B cell (primary cell): ENCODE results near the gene GGCT. TPM values are rescaled to one million over a fixed set of nuclear protein-coding genes. Genes with fewer than 3 reads are reported as not detected.

Experiments used
- ATAC-seq: fragments of 200-7000 bp; cut with Tn5 transposase; one replicate; pipeline ENCODE4 v1.10.0; 2021; ENCODE audit warnings: low read depth, mild to moderate bottlenecking, moderate number of reproducible peaks, moderate library complexity
- CTCF ChIA-PET: fragments of 350-600 bp; sonication (Branson Sonifier 250); formaldehyde crosslinking; loops from one replicate; lab custom pipeline; 2021; ENCODE audit warnings: antibody characterized with exemption, inconsistent platforms; lab: Charles Lee
- POLR2A ChIA-PET: fragments of 350-600 bp; sonication (Branson Sonifier 250); formaldehyde crosslinking; loops from one replicate; lab custom pipeline; 2021; ENCODE audit warnings: antibody characterized with exemption; lab: Charles Lee
- DNase-seq: peaks from one replicate; pipeline ENCODE4 v3.0.0; 2013
- H2AFZ ChIP-seq: 2 replicates; pipeline ENCODE4 v1.6.1; 2012; ENCODE audit warnings: mild to moderate bottlenecking, low read depth, low read length; ENCODE audit not compliant: insufficient read depth, poor library complexity, severe bottlenecking
- H3K27ac ChIP-seq, 2 donors: 1 replicate in 1 of 2; 2 replicates in 1 of 2; pipeline ENCODE4 v1.5.1; 2012 to 2013; ENCODE audit warnings: low read length in 2 of 2, mild to moderate bottlenecking in 2 of 2, moderate library complexity in 1 of 2
- H3K27me3 ChIP-seq, 4 experiments: fragments of 200-600 bp in 1 of 4; sonication (generic) in 1 of 4; replicated peaks in 1 of 4; 1 replicate in 2 of 4; 2 replicates in 2 of 4; pipeline versions ENCODE4 v1.6.1 to v1.7.0; 2013 to 2016; ENCODE audit warnings: low read length in 3 of 4, mild to moderate bottlenecking in 2 of 4, mixed read lengths in 1 of 4, moderate library complexity in 1 of 4; ENCODE audit not compliant: insufficient read depth in 4 of 4, control insufficient read depth in 3 of 4; ENCODE audit errors: control extremely low read depth in 1 of 4
- H3K36me3 ChIP-seq, 2 experiments: replicated peaks in 1 of 2; 1 replicate in 1 of 2; 2 replicates in 1 of 2; pipeline versions ENCODE4 v1.6.1 to v1.7.1; 2013; ENCODE audit warnings: low read length in 1 of 2; ENCODE audit not compliant: insufficient read depth in 2 of 2, control insufficient read depth in 1 of 2; ENCODE audit errors: control extremely low read depth in 1 of 2, extremely low read depth in 1 of 2
- H3K4me1 ChIP-seq, 2 donors: fragments of 200-600 bp in 1 of 2; sonication (generic) in 1 of 2; 1 replicate in 1 of 2; 2 replicates in 1 of 2; pipeline versions ENCODE4 v1.5.1 to v1.6.1; 2013 to 2017; ENCODE audit warnings: low read length in 2 of 2; ENCODE audit not compliant: control insufficient read depth in 2 of 2, insufficient read depth in 2 of 2
- H3K4me2 ChIP-seq: replicated peaks from 2 replicates; pipeline ENCODE3; 2012; ENCODE audit warnings: mild to moderate bottlenecking, low read depth, low read length; ENCODE audit not compliant: poor library complexity, severe bottlenecking
- H3K4me3 ChIP-seq, 5 experiments: fragments of 200-600 bp in 1 of 5; sonication (generic) in 1 of 5; 1 replicate in 3 of 5; 2 replicates in 2 of 5; pipeline versions ENCODE4 v1.5.1 to v1.7.0; 2011 to 2016; ENCODE audit warnings: low read length in 4 of 5, mild to moderate bottlenecking in 4 of 5, low read depth in 2 of 5, control low read depth in 1 of 5, moderate library complexity in 1 of 5; ENCODE audit not compliant: insufficient read depth in 1 of 5; ENCODE audit errors: control extremely low read depth in 1 of 5, extremely low read depth in 1 of 5
- H3K79me2 ChIP-seq: fragments of 200-600 bp; sonication (generic); one replicate; pipeline ENCODE4 v1.6.0; 2016; ENCODE audit warnings: low read length; ENCODE audit not compliant: control insufficient read depth, insufficient read depth
- H3K9ac ChIP-seq: fragments of 200-600 bp; sonication (generic); 2 replicates; pipeline ENCODE4 v1.6.1; 2017; ENCODE audit warnings: mild to moderate bottlenecking, low read length, moderate library complexity
- H3K9me3 ChIP-seq, 3 donors: one replicate each; pipeline versions ENCODE4 v1.6.1 to v1.7.1; 2013; ENCODE audit warnings: low read length in 2 of 3; ENCODE audit not compliant: control insufficient read depth in 2 of 3, insufficient read depth in 1 of 3; ENCODE audit errors: control extremely low read depth in 1 of 3
- H4K20me1 ChIP-seq: 2 replicates; pipeline ENCODE4 v1.6.0; 2012; ENCODE audit warnings: mild to moderate bottlenecking, low read length; ENCODE audit not compliant: insufficient read depth, control insufficient read depth, poor library complexity, severe bottlenecking
- H3K27ac Mint-ChIP-seq: one replicate; pipeline ENCODE4 v1.8.0; 2021; ENCODE audit warnings: mixed read lengths
- H3K27me3 Mint-ChIP-seq: one replicate; pipeline ENCODE4 v1.8.0; 2021; ENCODE audit warnings: mixed read lengths
- H3K4me1 Mint-ChIP-seq: one replicate; pipeline ENCODE4 v1.8.0; 2021; ENCODE audit warnings: mixed read lengths
- H3K4me3 Mint-ChIP-seq: one replicate; pipeline ENCODE4 v1.8.0; 2021; ENCODE audit warnings: mixed read lengths
- H3K9me3 Mint-ChIP-seq: one replicate; pipeline ENCODE4 v1.8.0; 2022; ENCODE audit warnings: mixed read lengths; ENCODE audit not compliant: insufficient read depth
- CTCF ChIP-seq: fragments of 200-600 bp; IDR thresholded peaks from one replicate; pipeline ENCODE4 v1.8.0; 2022; ENCODE audit warnings: antibody characterized with exemption, mild to moderate bottlenecking
- EZH2 ChIP-seq: IDR thresholded peaks from 2 replicates; pipeline ENCODE4 v1.6.1; 2012; ENCODE audit warnings: borderline replicate concordance, low read depth, mild to moderate bottlenecking, moderate library complexity, low read length; ENCODE audit not compliant: insufficient read depth, poor library complexity, severe bottlenecking
- WGBS: methylation state at CpG from one replicate; pipeline ENCODE4 v1.1.5; 2013; ENCODE audit warnings: missing lambda C conversion rate; ENCODE audit not compliant: insufficient coverage; 5-methylcytosine and 5-hydroxymethylcytosine counted together
- intact Hi-C: fragments of 100-400 bp; cut with micrococcal nuclease; formaldehyde crosslinking; loops from one replicate; pipeline ENCODE4 v1.10.0; 2022
- polyA plus RNA-seq: library from polyadenylated mRNA; depleted of rRNA; stranded (reverse); fragments of >200 nt; gene quantifications from 2 replicates; pipeline ENCODE4 v1.2.3, GENCODE V29; 2012
- total RNA-seq, 2 donors: library from RNA; stranded (reverse); fragments of 120-200 nt in 1 of 2; gene quantifications; 1 replicate in 1 of 2; 2 replicates in 1 of 2; pipeline versions ENCODE4 v1.2.3 to v1.2.4, GENCODE V29; 2013 to 2022

Gene GGCT
- total and polyA plus RNA-seq, 2 donors (not counting 1 experiment from before 2014, with no cell fraction given), result 8.1 to 12.5 TPM

DNA sequence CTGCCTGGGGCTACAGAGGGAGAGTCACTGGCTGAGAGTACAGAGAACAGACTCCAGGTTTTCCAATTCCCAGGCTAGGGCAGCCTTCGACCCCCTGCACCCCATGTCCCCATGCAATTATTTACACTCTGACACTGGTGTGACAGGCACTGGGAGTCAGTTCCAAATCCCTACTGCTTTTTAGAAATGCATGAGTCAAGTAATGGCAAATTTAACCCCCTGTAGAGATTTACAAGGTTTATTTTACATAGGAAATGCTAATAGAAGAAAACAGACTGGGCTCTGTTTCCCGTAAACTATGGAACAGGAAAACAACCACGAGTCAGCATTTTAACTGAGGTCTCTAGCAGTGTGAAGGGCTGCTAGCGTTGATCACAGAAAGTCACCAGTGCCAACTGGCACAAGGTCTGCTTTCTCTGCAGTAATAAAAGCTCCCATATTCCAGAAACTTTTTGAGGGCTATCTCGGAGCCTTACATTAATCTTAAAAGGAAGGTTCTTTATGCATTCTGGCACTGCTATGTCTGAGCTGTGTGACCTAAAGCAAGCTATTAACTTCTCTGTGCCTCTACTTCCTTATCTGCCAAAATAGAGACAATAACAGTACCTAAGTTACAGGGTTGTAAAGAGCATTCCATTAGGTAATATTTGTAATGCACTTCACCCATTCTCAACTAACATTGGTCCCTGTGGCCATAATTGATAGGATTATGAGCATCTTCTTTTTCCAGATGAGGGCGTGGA is 54.2 kb downstream of the GGCT start:
- Histone ChIP-seq H4K20me1 (no peaks in the 10 kb centered on the region), H3K9me3 (no peaks in the 10 kb centered on the region), H3K27me3 (no peaks in the 10 kb centered on the region), H3K27ac (no peak overlapping the region), H2AFZ (no peak overlapping the region), H3K36me3 (peaks cover 0 to 68% of the 10 kb centered on the region in 2 experiments), H3K4me1 (peaks cover 9% of the 10 kb centered on the region in 2 donors), H3K4me2 (no peak overlapping the region), H3K9ac (no peak overlapping the region), H3K79me2 (no peaks in the 10 kb centered on the region), H3K4me3 (no peak overlapping the region)
- Mint-ChIP-seq H3K9me3 (no peaks in the 10 kb centered on the region), H3K27ac (no peak overlapping the region), H3K4me1 (peaks cover 8% of the 10 kb centered on the region), H3K27me3 (no peaks in the 10 kb centered on the region), H3K4me3 (no peak overlapping the region)
- 80% methylated on average over 4 of the region's 6 CpGs for WGBS
- CTCF ChIA-PET, result no interaction called here
- TF ChIP-seq CTCF, result no peak
- no peak for TF ChIP-seq EZH2
- POLR2A ChIA-PET, result no interaction called here
- DNase-seq (no peak), ATAC-seq (no peak)
- intact Hi-C loops, result no loop called here

- Histone ChIP-seq H3K4me1 (peaks cover 12% of the 10 kb centered on the region in 2 donors), H3K4me2 (no peak overlapping the region), H3K9ac (no peak overlapping the region), H3K79me2 (no peaks in the 10 kb centered on the region), H3K4me3 (no peak overlapping the region), H2AFZ (no peak overlapping the region), H4K20me1 (no peaks in the 10 kb centered on the region), H3K27me3 (no peaks in the 10 kb centered on the region), H3K9me3 (no peaks in the 10 kb centered on the region), H3K36me3 (peaks cover 0 to 53% of the 10 kb centered on the region in 2 experiments), H3K27ac (no peak overlapping the region)
- ChIA-PET CTCF (interaction anchor here (1.0 to 2.8 kb wide), 6 partner anchors 10 to 172 kb away, joined by 3 to 13 read pairs (median 3); partner anchors contain the start of gene ZNRF2), POLR2A (no interaction called here)
- Mint-ChIP-seq H3K27me3 (no peaks in the 10 kb centered on the region), H3K9me3 (no peaks in the 10 kb centered on the region), H3K27ac (no peak overlapping the region), H3K4me3 (no peak overlapping the region), H3K4me1 (peaks cover 8% of the 10 kb centered on the region)
- ATAC-seq (no peak), DNase-seq (no peak)
- TF ChIP-seq CTCF (no peak), EZH2 (no peak)
- WGBS, result 96% methylated on average over 8 of the region's 10 CpGs
- intact Hi-C loops, result loop anchor here (5.0 kb wide), 6 partner anchors 51 to 421 kb away; partner anchors contain the start of genes FKBP14, GGCT, MTURN and PLEKHA8
These were observed 56.0 kb downstream of the GGCT start for GRCh38 chr7:30448461-30449189.
